ENCODE data around the gene KIAA1671.

The KIAA1671 gene

DNA sequence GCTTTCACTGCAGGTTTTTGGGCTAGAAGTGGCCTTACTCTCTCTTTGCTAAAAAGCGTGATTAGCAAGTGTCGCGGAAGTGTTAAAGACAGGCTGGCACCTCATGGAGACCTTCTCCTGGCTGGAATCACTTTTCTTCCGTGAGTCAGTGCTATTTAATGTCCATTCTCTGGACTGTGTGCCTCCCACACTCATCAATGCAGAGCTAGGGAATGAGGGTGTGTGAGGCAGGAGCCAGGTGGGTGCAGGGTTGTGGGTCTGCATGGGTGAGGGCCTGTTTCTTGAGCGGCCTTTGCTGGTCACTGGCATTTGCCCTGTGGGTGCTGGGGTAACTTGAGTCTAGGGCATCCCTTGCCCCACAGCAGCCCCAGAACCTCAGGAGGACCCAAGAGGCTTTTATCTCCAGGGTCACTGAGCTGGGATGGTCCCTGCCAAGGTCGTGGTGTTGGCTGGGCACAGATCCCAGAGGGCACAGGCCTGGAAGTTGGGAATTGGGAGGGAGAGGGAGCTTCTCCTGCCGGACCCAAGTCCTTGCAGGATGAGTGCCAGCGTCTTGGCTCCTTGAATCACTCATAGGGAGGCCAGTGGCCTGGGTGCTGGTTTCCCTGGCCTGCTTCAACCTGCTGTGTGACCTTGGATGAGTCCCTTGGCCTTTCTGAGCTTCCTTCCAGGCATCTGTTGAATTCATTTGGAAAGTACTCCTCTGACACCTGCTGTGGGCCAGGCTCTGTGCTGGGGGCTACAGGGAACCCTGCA lies 30.0 kb downstream of the KIAA1671 start:
- no peak for DNase-seq

DNA sequence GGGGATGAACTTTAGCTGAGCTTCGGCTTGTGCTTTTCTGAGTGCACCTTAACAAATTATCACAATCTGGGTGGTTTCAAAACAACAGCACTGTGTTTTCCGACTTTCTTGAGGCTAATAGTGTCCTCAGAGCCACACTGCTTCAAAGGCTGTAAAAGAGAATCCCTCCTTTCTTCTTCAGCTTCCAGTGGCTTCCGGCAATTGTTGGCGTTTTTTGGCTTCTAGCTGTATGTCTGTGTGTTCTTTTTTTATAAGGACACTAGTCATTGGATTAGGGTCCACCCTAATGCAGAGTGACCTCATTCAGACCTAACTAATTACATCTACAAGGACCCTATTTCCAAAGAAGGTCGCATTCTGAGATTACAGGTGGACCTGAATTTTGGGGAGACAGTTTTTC lies 30.6 kb downstream of the KIAA1671 start:
- no peak for DNase-seq

DNA sequence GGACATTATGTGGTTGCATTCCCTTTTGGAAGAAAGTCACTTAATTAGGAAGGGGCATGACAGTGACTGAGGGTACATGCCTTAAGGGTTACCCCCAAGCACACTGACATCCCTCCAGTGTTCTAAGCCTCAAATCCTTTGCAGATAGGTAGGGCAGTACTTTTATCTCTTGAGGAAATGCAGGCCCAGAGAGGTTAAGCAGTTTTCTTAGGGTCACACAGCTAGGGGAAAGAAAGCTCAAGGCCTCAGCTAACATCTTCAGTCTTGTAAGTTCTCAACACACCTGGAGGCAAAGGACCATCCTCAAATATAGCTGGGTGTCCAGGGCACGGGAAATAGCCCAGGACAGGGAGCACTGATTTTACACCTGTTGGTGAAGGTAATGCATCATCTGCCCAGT lies 31.6 kb downstream of the KIAA1671 start:
- no peak for DNase-seq

DNA sequence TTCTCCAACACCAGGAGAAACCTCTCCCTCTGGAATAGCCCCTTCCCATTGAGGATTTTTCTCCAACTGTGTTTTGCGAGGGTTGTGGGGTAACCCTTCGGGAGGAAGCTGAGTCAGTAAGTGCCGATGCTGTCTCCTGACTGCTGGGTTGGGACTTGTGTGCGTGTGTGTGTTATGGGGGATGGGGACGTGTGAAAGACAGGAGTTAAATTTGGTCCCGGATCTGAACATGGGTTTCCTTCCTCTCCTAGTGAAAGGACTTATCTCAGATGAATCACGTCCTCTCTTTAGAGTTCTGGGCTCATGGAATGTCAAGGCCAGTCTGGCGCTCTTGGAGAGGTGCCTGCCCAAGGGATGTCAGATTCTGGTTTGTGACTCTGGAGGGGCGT lies 33.3 kb downstream of the KIAA1671 start:
- DNase-seq, result no peak

DNA sequence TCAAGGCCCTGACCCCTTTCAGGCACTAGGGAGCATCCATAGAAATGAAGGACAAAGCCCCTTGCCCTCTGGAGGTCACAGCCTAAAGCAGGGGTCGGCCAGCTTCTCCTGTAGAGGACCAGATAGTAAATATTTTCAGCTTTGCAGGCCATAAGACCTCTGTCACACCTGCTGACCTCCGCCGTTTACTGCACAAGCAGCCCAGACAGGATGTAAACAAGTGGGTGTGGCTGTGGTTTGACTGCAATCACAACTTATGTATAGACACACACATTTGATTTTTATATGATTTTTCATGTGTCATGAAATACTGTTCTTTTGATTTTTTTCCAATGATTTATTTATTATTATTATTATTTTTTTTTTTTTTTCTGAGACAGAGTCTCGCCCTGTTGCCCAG lies 34.3 kb downstream of the KIAA1671 start:
- DNase-seq, result no peak

DNA sequence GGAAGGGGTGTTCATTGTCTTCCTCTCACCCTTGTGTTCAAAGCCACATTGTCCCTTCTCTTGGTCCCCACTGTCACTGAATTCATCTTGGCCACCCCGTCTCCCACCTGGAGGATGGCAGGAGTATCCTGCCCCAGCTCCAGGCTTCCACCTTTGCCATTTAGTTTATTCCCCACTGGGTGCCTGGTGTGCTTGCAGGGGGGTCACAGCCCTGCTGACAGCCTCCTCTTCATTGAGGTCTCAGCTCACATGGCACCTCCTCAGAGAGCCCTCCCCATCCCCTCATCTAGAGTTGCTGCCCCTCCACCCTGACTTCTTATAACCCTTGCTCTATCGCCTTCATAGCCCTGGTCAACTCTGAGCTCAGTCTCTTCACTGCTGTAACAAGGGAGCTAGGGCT lies 36.6 kb downstream of the KIAA1671 start:
- DNase-seq, result no peak

DNA sequence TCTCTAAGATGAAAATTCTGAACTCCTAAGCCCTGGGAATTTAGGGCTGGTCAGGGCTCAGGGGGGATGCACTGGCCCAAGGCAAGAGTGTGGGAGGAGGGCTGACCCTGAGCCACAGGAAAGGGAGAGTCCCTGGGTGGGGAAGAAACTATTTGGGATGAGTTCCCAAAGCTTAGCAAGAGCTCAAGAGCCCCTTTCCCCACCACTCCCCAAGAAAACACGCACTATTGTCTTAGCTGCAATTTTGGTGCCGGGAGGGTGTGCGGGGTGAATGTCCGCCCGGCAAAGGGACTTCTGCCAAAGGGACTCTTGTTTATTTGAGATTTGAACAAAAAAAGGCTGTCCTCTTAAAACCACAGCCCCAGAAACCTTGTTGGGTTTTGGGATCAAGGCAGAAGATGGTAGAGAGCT lies 37.0 kb downstream of the KIAA1671 start:
- DNase-seq, result no peak

DNA sequence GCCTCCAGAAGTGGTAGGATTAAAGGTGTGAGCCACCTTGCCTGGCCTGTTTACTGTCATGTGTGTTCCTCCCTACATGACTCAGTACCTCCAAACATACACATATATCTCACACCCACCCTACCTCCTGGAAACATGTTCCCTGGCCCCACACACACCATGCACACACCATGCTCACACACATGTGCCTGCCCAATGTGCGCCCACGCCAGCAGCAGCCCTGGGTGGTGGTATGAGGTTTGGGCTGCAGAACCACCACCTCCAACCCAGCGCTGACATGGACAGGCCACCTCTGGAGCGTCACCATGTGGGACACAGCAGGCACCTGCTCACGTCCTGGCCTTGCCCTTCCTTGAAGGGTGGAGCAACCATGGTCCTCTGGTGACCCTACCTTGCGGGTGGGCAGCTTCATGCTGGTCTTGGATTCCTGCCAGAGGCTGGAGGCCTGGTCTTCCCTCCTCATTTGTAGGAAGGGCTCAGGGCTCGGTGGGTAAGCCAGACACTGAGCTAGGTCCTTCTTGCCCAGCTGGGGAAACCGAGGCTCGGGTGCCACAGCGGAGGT lies 37.9 kb downstream of the KIAA1671 start:
- DNase-seq, result no peak

DNA sequence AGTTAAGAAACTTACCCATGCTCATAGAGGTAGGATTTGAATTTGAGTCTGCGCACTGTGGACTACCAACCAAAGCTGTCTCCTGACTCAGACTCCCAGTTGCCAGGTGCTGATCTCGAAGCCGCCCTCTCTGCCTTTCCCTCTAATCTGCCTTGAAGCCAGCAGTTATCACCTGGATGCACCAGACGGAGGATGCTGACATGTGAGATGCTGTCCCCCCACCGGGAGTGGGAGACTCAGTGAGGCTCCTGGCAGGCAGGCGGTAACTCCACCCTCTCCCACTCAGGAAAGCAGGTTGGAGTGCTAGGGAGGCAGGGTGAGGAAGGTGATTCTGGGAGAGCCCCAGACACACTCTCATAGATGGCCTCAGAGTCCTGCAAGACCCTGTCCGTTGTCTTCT lies 40.4 kb downstream of the KIAA1671 start:
- DNase-seq, result no peak

DNA sequence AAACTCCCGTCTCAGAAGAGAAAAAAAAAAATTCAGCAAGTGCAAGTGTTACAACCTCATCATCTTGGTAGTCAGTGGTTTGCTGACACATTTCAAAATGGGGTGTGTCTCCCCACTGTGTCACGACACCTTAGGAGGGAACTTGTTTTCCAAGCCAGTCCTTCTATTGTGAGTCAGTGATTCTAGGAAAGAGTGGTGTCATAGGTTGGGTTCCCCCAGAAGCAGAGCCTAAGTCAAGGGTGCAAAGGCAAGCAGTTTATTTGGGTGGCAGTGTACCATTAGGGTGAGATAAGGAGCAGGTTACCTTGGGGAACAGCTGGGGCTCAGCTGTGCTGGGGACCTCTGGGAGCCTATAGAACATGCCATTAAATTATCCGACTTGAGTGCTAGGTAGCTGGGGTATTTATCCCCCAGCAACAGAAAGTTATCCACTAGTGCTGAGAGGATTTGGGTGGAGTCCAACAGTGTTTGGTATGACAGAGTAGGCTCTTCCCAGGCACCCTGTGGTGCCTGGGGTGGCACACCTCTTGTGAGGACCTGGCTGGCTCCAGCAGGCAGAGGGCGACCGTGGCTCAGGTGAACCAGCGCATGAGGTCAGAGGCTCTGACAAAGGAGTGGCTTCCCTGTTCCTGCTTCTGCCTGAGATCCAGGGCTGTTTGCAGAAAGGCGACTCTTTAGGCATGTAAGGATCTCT lies 41.7 kb downstream of the KIAA1671 start:
- DNase-seq, result peak; percentile 24 to 26

DNA sequence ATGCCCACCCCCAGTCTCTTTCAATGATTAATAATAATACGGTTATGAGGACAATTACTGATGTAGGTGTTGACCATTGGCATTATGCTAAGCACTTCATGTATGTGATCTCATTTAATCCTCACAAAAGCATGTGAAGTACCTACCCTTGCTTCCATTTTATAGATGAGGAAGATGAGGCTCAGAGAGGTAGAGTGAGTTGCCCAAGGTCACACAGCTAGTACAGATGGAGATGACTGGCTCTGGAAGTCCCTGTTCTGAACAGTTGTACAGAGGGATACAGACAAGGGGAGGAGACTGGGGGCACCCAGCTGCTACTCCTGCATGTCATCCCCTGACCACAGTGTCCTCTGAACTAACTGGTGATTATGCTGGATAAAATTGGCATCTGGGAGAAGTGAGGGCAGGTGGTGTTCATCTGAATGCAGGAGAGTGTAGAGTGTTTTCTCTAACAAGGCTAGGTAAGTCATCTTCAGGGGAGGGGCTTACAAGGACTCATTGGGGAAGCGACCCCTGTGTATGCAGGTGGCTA lies 43.2 kb downstream of the KIAA1671 start:
- no peak for DNase-seq

DNA sequence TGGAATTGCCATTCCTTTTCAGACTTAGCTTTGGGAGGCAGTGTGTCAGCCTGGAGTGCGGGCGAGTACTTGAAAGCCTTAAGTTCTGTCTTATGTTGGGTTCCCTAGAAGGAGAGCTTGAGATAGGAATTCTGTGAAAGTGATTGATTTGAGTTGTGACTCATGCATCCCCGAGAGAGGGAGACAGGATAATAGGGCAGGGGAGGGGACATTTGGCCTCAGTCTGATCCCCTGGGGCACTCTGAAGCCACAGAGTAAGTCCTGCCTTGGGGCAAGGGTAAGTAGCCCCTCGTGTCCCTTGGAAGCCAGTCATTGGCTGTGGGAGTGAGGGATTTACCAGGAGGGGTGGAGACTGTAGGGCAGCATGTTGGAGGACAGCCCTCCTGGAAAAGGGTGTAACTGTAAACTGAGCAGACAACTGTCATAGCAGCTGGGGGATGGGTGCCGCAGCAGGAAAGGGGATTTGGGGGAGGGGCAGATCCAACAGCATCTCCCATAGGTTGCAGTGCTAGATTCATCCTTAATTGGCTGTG lies 44.0 kb downstream of the KIAA1671 start:
- no peak for DNase-seq

DNA sequence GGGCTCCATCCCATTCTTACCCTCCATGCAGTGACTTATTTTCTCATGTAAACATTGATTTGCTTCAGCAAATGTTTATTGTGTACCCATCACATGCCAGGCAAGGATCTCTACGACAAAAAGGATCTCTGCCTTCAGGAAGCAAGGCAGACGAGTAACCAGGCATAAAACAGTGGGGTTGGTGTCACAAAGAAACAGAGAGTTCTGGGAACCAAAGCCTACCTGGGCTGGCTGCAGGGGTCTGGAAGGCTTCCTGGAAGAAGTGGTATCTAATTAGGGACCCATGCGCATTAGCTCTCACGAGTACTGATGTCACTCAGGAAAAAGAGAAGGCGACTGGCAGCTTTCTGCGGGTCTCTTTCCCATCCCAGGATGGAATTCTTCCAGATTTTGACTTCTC lies 44.5 kb downstream of the KIAA1671 start:
- DNase-seq, result no peak

DNA sequence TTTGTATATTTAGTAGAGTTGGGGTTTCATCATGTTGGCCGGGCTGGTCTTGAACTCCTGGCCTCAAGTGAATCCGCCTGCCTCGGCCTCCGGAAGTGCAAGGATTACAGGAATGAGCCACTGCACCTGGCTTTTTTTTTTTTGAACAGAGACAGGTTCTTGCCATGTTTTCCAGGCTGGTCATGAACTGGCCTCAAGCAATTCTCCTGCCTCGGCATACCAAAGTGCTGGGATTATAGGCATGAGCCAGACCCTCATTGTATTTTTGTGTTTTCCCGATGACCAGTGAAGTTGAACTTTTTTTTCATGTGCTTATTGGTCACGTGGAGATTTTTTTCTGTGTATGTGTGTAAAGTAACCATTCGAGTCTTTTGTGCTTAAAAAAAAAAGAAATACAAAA lies 48.2 kb downstream of the KIAA1671 start:
- no peak for DNase-seq

DNA sequence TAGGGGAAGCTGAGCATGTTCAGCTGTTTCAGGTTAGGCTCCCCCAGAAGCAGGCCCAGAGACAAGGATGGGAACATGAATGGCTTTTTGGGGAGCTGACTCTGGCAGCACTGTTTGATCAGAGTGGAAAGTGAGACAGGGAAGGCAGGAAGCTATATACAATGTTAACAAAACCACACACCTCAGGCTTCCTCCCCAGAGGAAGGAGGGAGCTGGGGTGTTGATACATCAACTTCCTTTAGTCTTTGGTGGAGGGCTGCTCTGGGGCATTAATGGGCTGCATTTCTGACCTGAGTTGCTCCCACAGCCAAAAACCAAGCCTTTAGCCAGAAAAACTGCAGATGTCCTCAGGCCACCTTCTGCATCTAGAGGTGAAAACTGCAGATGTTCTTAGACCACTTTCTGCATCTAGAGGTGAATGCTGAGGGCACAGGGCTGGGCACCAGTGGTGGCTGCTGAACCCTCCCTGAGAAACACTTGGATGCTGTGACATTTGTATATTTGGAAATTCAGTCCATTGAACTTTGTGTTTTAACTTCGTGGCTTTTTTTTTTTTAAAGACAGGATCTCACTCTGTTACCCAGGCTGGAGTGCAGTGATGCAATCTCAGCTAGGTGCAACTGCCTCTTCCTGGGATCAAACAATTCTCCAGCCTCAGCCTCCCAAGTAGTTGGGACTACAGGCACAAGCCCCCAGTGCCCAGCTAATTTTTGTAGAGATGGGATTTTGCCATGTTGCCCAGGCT lies 49.9 kb downstream of the KIAA1671 start:
- no peak for DNase-seq

DNA sequence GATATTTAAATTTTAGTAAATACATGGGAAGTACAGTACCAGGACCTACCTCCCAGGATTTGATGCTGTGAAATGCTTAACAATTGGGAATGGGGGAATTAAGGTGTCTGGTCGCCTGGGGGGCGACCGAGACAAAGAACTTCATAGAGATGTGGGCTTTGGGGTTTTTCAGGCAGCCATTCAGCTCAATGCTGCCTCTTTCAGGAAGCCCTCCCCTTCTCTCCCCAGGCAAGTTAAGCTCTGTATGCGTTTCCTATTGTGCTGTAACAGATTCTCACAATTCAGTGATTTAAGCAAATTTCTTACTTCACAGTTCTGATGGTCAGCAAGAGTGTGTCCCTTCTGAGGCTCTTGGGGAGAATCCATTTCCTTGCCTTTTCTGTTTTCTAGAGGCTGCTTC lies 53.8 kb downstream of the KIAA1671 start:
- no peak for DNase-seq

DNA sequence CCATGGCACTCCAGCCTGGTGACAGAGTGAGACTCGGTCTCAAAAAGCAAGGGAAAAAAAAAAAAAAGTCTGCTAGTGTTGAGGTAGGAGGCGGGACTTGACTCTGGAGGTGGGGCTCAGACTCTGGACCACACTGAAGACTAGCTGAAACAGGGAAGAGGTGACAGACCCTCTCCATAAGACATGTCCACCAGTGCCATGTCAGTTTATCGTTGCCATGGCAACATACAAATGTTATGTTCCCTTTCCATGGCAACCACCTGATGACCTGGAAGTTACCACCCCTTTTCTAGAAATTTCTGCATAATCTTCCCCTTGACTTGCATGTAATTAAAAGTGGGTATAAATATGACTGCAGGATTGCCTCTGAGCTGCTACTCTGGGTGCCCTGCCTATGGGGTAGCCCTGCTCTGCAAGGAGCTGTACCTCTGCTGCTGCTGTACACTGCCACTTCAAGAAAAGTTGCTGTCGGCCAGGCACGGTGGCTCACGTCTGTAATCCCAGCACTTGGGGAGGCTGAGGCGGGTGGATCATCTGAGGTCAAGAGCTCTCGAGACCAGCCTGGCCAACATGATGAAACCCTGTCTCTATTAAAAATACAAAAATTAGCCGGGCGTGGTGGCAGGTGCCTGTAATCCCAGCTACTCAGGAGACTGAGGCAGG lies 55.1 kb downstream of the KIAA1671 start:
- no peak for DNase-seq

DNA sequence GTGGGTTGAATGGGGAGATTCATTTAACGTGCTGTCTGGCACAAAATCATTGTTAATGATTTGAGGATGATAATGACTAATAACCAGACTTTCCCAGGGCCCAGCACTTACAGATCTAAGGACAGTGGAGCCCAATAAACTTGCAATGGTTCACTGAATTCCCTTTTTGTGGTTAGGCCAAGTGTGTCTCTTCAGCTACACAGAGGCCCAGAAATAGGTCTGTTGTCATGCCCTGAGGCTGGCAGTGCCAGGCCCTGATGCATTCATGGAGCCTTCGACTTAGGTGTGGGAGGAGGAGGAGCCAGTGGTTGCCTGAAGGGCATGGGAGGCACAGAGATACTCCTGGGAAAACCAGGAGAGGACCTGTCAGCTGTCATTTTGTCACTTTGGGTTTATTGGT lies 56.1 kb downstream of the KIAA1671 start:
- DNase-seq, result no peak

DNA sequence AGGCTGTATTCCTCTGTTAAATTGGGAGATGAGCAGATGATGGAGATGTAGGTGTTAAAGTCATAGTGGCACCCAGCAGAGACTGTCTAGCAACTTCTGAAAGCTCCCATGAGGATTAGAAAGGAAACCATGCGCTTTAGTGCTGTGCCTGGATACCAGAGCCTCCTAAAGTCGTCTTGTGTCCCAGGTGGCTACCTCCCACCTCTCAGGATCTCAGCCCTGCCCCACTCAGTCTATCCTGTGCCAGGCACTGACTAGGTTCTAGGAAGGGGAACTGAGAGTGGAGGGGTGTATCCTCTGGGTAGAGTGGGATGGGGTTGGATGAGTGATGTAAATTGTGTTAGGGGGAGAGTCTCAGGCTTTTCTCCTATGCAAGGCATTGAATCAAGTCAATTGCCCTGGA lies 60.2 kb downstream of the KIAA1671 start:
- DNase-seq, result no peak

DNA sequence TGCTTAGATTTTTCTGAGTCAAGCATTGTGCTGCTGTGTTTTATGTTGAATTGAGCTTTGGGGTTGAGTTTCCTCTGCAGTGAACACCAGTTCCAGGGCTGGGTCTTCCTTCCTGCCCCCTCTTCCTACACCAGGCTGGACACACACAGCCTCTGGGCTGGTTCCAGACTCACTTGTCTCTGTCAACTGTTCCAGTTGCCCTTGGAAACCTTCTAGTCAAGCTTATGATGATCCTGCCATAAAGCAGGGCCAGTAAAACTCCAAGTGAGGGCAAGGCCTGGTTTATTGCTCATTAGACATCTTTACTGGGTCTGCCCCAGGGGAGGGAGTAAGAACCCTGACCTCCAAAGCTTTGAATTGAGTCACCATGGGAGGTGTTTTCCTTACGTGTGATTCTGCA lies 61.1 kb downstream of the KIAA1671 start:
- no peak for DNase-seq

DNA sequence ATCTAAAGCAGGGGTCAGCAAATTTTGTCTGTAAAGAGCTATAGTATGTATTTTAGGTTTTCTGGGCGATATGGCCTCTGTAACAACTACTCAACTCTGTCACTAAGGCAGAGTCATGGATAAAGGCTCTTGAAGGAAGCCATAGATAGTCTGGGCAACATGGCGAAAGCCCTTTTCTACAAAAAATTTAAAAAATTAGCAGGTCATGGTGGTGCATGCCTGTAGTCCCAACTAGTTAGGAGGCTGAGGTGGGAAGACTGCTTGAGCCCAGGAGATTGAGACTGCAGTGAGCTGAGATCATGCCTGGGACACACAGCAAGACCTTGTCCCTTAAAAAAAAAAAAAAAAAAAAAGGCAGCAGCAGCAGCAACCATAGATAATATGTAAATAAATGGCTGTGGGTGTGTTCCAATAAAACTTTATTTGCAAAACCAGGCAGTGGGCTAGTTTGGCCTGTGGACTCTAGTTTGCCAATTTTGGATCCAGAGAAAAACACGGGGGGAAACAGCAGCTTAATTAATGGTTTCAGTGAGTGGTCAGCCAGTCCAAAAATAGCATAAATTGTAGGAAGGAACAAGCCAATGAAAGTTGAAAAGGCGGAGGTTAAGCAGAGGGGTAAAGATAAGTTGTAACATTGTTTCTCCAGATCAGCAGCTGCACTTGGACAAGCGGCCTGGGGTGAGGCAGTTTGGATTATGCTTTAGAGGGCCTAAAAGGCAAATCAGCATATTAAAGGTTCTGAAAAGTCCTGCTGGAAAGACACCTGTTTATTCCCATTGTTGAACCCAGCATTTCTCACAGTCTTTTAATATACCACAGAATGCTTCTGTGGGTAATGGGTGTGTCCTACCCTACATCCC lies 62.6 kb downstream of the KIAA1671 start:
- no peak for DNase-seq

DNA sequence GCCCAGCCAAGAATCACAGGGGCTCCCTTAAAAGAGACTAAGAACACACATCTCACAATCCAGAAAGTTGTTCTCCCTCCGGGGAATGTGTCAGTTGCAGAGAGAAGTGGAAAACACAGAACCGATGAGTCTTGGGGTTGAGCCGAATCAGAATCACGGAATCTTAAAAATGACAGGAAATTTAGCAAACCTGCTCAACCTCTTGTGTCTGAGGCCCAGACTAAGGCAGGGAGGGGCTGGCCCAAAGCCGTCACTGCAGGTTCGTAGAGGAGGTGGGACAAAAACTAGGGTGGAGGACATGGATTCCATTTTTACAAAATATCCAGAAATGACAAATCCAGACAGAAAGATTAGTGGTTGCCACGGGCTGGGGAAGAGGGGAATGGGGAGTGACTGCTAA lies 63.8 kb downstream of the KIAA1671 start:
- no peak for DNase-seq

All from stimulated activated CD4-positive, alpha-beta T cell treated with anti-CD3 and anti-CD28 coated beads, Interleukin-2, amount 100 ng/mL, for 24 hours (primary cell).